ENCODE results near the gene VAV2.
"Not testable (repeated sequence)": the region's sequence is repeated elsewhere in the genome, so short reads cannot be mapped to it uniquely, and the experiment has no call there.

VAV2 gene

GRCh38 chr9:133914442-133915342 is 77.4 kb downstream of the VAV2 start:
- no peak for DNase-seq (ENCODE audit: low spot score)

GRCh38 chr9:133913571-133914369 is 78.4 kb downstream of the VAV2 start:
- no peak for DNase-seq (ENCODE audit: low spot score)

- no peak for DNase-seq (ENCODE audit: low spot score)
Observed at GRCh38 chr9:133910855-133911514, 81.1 kb downstream of the VAV2 start.

- DNase-seq (ENCODE audit: low spot score) = no peak
Observed at GRCh38 chr9:133906932-133907910, 84.9 kb downstream of the VAV2 start.

GRCh38 chr9:133906218-133906617 is 85.9 kb downstream of the VAV2 start:
- DNase-seq (ENCODE audit: low spot score) = no peak

GRCh38 chr9:133905493-133905892 is 86.6 kb downstream of the VAV2 start:
- no peak for DNase-seq (ENCODE audit: low spot score)

- no peak for DNase-seq (ENCODE audit: low spot score)
Observed at GRCh38 chr9:133904346-133905090, 87.6 kb downstream of the VAV2 start.

GRCh38 chr9:133901184-133901835 is 90.8 kb downstream of the VAV2 start:
- DNase-seq (ENCODE audit: low spot score) = no peak

- no peak for DNase-seq (ENCODE audit: low spot score)
Observed at GRCh38 chr9:133897675-133898074, 94.4 kb downstream of the VAV2 start.

- DNase-seq (ENCODE audit: low spot score) = not testable (repeated sequence)
Observed at GRCh38 chr9:133896007-133896406, 96.1 kb downstream of the VAV2 start.

- no peak for DNase-seq (ENCODE audit: low spot score)
Observed at GRCh38 chr9:133895335-133895734, 96.8 kb downstream of the VAV2 start.

GRCh38 chr9:133894377-133895321 is 97.5 kb downstream of the VAV2 start:
- DNase-seq (ENCODE audit: low spot score) = no peak

GRCh38 chr9:133893191-133893994 is 98.7 kb downstream of the VAV2 start:
- DNase-seq (ENCODE audit: low spot score) = no peak

GRCh38 chr9:133892193-133892920 is 99.8 kb downstream of the VAV2 start:
- no peak for DNase-seq (ENCODE audit: low spot score)

- DNase-seq (ENCODE audit: low spot score) = no peak
Observed at GRCh38 chr9:133891741-133892140, 100.4 kb downstream of the VAV2 start.

- DNase-seq (ENCODE audit: low spot score) = no peak
Observed at GRCh38 chr9:133890583-133890982, 101.5 kb downstream of the VAV2 start.

GRCh38 chr9:133889584-133890301 is 102.4 kb downstream of the VAV2 start:
- DNase-seq (ENCODE audit: low spot score) = no peak
